A549 (cell line): ENCODE measurements around the gene CD164.

ENCODE experiments used
- CHD2 ChIP-seq: fragments of 150-350 bp; IDR thresholded peaks from 2 replicates; pipeline ENCODE4 v1.6.1; 2014; ENCODE audit warnings: low read length; ENCODE audit not compliant: partially characterized antibody
- CTCF ChIP-seq: fragments of >200 bp; sonication (Bioruptor Twin); formaldehyde crosslinking; IDR thresholded peaks from 3 replicates; pipeline ENCODE4 v1.5.1; 2016
- EP300 ChIP-seq, 2 experiments: fragments of >200 bp; sonication (Bioruptor Twin); formaldehyde crosslinking; IDR thresholded peaks; 2 replicates in 1 of 2; 3 replicates in 1 of 2; pipeline ENCODE4 v1.6.1; 2016 to 2017
- ESRRA ChIP-seq: fragments of 150-350 bp; IDR thresholded peaks from 2 replicates; pipeline ENCODE4 v1.6.1; 2014; ENCODE audit warnings: mild to moderate bottlenecking, low read length, borderline replicate concordance
- HEYL ChIP-seq: fragments of 250-450 bp; sonication (Bioruptor Pico); IDR thresholded peaks from 2 replicates; pipeline ENCODE4 v1.8.0; 2021; ENCODE audit warnings: mild to moderate bottlenecking, moderate library complexity
- MAFK ChIP-seq: fragments of 450-650 bp; IDR thresholded peaks from 2 replicates; pipeline ENCODE4 v1.6.1; 2014; ENCODE audit not compliant: partially characterized antibody
- POLR2A ChIP-seq: IDR thresholded peaks from 2 replicates; pipeline ENCODE4 v1.6.1; 2012; ENCODE audit warnings: mild to moderate bottlenecking, low read length
- SREBF2 ChIP-seq: fragments of 450-650 bp; IDR thresholded peaks from 2 replicates; pipeline ENCODE4 v1.6.1; 2014; ENCODE audit warnings: mild to moderate bottlenecking, moderate library complexity

GRCh38 chr6:109379711-109380110 lies 2.6 kb downstream of the CD164 start:
- TF ChIP-seq CTCF (no peak), MAFK (no peak), POLR2A (no peak), HEYL (CRISPR knock-in tag) (no peak), SREBF2 (no peak), CHD2 (no peak), ESRRA (no peak), EP300 (IDR thresholded peaks at IDR 0.05) (no peak)
